ENCODE results near the gene ZNF322.

Gene ZNF322

DNA sequence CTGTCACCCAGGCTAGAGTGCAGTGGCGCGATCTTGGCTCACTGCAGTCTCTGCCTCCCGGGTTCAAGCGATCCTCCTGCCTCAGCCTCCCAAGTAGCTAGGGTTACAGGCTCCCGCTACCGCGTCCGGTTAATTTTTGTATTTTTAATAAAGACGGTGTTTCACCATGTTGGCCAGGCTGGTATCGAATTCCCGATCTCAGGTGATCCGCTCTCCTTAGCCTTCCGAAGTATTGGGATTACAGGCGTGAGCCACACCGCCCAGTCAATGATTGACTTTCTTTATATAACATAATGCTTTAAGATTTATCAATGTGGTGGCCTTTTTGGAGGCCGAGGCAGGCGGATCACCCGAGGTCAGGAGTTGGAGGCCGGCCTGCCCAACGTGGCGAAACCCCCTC lies 70.6 kb downstream of the ZNF322 start:
- Histone ChIP-seq H3K79me1 (ENCODE audit: low read depth, low read length) (no peaks in the 10 kb centered on the region), H3K4ac (ENCODE audit: low read length) (no peak overlapping the region), H3K4me3 (ENCODE audit: low read length in 2 of 2) (no peak overlapping the region), H3K9me3 (replicated peaks in 1 of 2; ENCODE audit: control insufficient read depth in 2 of 2, insufficient read depth in 1 of 2, low read depth in 1 of 2, low read length in 2 of 2) (no peaks in the 10 kb centered on the region), H3K9ac (ENCODE audit: low read depth, low read length, poor library complexity) (no peak overlapping the region), H3K27me3 (ENCODE audit: control insufficient read depth in 3 of 3, insufficient read depth in 3 of 3, low read depth in 1 of 3, low read length in 3 of 3) (peaks cover 0 to 26% (median 0%) of the 10 kb centered on the region in 3 experiments), H3K27ac (replicated peaks; ENCODE audit: low read length) (no peak overlapping the region), H2BK5ac (ENCODE audit: low read length) (no peak overlapping the region), H2BK120ac (ENCODE audit: low read depth, low read length) (no peak overlapping the region), H2BK12ac (ENCODE audit: low read length) (no peak overlapping the region), H3K23ac (ENCODE audit: low read depth, low read length, poor library complexity) (no peak overlapping the region), H4K91ac (ENCODE audit: low read depth, low read length, poor library complexity) (no peak overlapping the region), H3K18ac (ENCODE audit: low read length) (no peak overlapping the region), H2AFZ (ENCODE audit: low read length) (no peak overlapping the region), H3K14ac (ENCODE audit: low read length) (no peak overlapping the region), H4K8ac (ENCODE audit: low read depth, low read length) (no peak overlapping the region), H2BK15ac (ENCODE audit: low read length) (no peak overlapping the region), H3K4me1 (ENCODE audit: control insufficient read depth in 2 of 2, insufficient read depth in 1 of 2, low read depth in 1 of 2, low read length in 2 of 2) (no peaks in the 10 kb centered on the region), H3K36me3 (replicated peaks in 1 of 2; ENCODE audit: control insufficient read depth in 2 of 2, insufficient read depth in 2 of 2, low read length in 2 of 2) (no peaks in the 10 kb centered on the region), H2AK5ac (ENCODE audit: low read depth, low read length) (no peak overlapping the region), H3K4me2 (ENCODE audit: insufficient read depth, low read length, poor library complexity, severe bottlenecking) (no peak overlapping the region)
- WGBS, 2 donors (ENCODE audit: extremely low coverage in 2 of 2, insufficient read length in 2 of 2, insufficient replicate concordance in 1 of 2), result no CpG with 5 or more reads among the region's 21 CpGs
- DNase-seq (ENCODE audit: low spot score), result no peak
